Measurements from ENCODE around the gene USP6NL.
"Not testable (repeated sequence)": the region's sequence is repeated elsewhere in the genome, so short reads cannot be mapped to it uniquely, and the experiment has no call there.

The USP6NL gene

GRCh38 chr10:11441151-11441535, 170.3 kb downstream of the USP6NL start:
- DNase-seq: no peak

GRCh38 chr10:11440250-11441150, 170.9 kb downstream of the USP6NL start:
- no peak for DNase-seq

GRCh38 chr10:11439523-11440053, 171.9 kb downstream of the USP6NL start:
- DNase-seq: no peak

GRCh38 chr10:11437391-11438142, 173.9 kb downstream of the USP6NL start:
- DNase-seq: no peak

- DNase-seq: not testable (repeated sequence)
These were observed 175.0 kb downstream of the USP6NL start for GRCh38 chr10:11436445-11436844.

- no peak for DNase-seq
These were observed 175.9 kb downstream of the USP6NL start for GRCh38 chr10:11435581-11435981.

- DNase-seq: no peak
These were observed 177.1 kb downstream of the USP6NL start for GRCh38 chr10:11434324-11434723.

- DNase-seq: no peak
These were observed 177.8 kb downstream of the USP6NL start for GRCh38 chr10:11433657-11434056.

- no peak for DNase-seq
These were observed 180.3 kb downstream of the USP6NL start for GRCh38 chr10:11431216-11431555.

GRCh38 chr10:11430421-11431215, 180.8 kb downstream of the USP6NL start:
- DNase-seq: no peak

- no peak for DNase-seq
These were observed 181.9 kb downstream of the USP6NL start for GRCh38 chr10:11429439-11430052.

- DNase-seq: no peak
These were observed 185.8 kb downstream of the USP6NL start for GRCh38 chr10:11425676-11426075.

- no peak for DNase-seq
These were observed 186.2 kb downstream of the USP6NL start for GRCh38 chr10:11425296-11425610.

- no peak for DNase-seq
These were observed 186.8 kb downstream of the USP6NL start for GRCh38 chr10:11424456-11425295.

- no peak for DNase-seq
These were observed 194.5 kb downstream of the USP6NL start for GRCh38 chr10:11416974-11417373.

- no peak for DNase-seq
These were observed 196.4 kb downstream of the USP6NL start for GRCh38 chr10:11415095-11415494.

- no peak for DNase-seq
These were observed 197.0 kb downstream of the USP6NL start for GRCh38 chr10:11414314-11415038.

- no peak for DNase-seq
These were observed 199.4 kb downstream of the USP6NL start for GRCh38 chr10:11411926-11412545.

- DNase-seq: no peak
These were observed 202.1 kb downstream of the USP6NL start for GRCh38 chr10:11409357-11409756.

GRCh38 chr10:11407939-11408338, 203.5 kb downstream of the USP6NL start:
- DNase-seq: no peak

- DNase-seq: no peak
These were observed 204.7 kb downstream of the USP6NL start for GRCh38 chr10:11406746-11407145.

Measured in NCI-H2081 treated with DMSO at 0.1 percent for 48 hours (cell line).